IPS-15b (cell line): Measurements from ENCODE around the gene POMT2.

Experiments
- H3K27me3 ChIP-seq: one replicate; pipeline ENCODE4 v1.6.1; 2013; ENCODE audit warnings: low read length; ENCODE audit not compliant: control insufficient read depth, insufficient read depth
- H3K36me3 ChIP-seq: one replicate; pipeline ENCODE4 v1.6.1; 2013; ENCODE audit warnings: low read length; ENCODE audit not compliant: control insufficient read depth, insufficient read depth
- H3K4me1 ChIP-seq: one replicate; pipeline ENCODE4 v1.6.1; 2013; ENCODE audit warnings: mild to moderate bottlenecking, low read length; ENCODE audit not compliant: control insufficient read depth, insufficient read depth
- H3K4me3 ChIP-seq: one replicate; pipeline ENCODE4 v1.5.1; 2013; ENCODE audit warnings: low read depth, low read length
- H3K9ac ChIP-seq: one replicate; pipeline ENCODE4 v1.6.1; 2013; ENCODE audit warnings: low read depth, mild to moderate bottlenecking, low read length
- H3K9me3 ChIP-seq: one replicate; pipeline ENCODE4 v1.6.1; 2013; ENCODE audit warnings: mild to moderate bottlenecking, low read length; ENCODE audit not compliant: control insufficient read depth, insufficient read depth

Gene POMT2

GRCh38 chr14:77260199-77260598, 60.5 kb downstream of the POMT2 start:
- H3K36me3 ChIP-seq = no peaks in the 10 kb centered on the region
- H3K27me3 ChIP-seq = no peaks in the 10 kb centered on the region
- H3K9me3 ChIP-seq = no peaks in the 10 kb centered on the region
- no peak overlapping the region for H3K4me3 ChIP-seq
- H3K4me1 ChIP-seq = no peaks in the 10 kb centered on the region
- no peak overlapping the region for H3K9ac ChIP-seq

GRCh38 chr14:77259025-77259715, 61.5 kb downstream of the POMT2 start:
- H3K27me3 ChIP-seq = no peaks in the 10 kb centered on the region
- H3K4me1 ChIP-seq = no peaks in the 10 kb centered on the region
- no peaks in the 10 kb centered on the region for H3K9me3 ChIP-seq
- no peak overlapping the region for H3K9ac ChIP-seq
- no peaks in the 10 kb centered on the region for H3K36me3 ChIP-seq
- no peak overlapping the region for H3K4me3 ChIP-seq

- no peaks in the 10 kb centered on the region for H3K4me1 ChIP-seq
- H3K9me3 ChIP-seq = no peaks in the 10 kb centered on the region
- H3K4me3 ChIP-seq = no peak overlapping the region
- H3K27me3 ChIP-seq = no peaks in the 10 kb centered on the region
- no peaks in the 10 kb centered on the region for H3K36me3 ChIP-seq
- no peak overlapping the region for H3K9ac ChIP-seq
Measured at GRCh38 chr14:77258566-77258965, 62.1 kb downstream of the POMT2 start.

GRCh38 chr14:77257700-77258099, 63.0 kb downstream of the POMT2 start:
- Histone ChIP-seq H3K9me3 (no peaks in the 10 kb centered on the region), H3K27me3 (no peaks in the 10 kb centered on the region), H3K4me1 (no peaks in the 10 kb centered on the region), H3K36me3 (no peaks in the 10 kb centered on the region), H3K4me3 (no peak overlapping the region), H3K9ac (no peak overlapping the region)

GRCh38 chr14:77256694-77257093, 64.0 kb downstream of the POMT2 start:
- Histone ChIP-seq H3K9ac (no peak overlapping the region), H3K36me3 (no peaks in the 10 kb centered on the region), H3K27me3 (no peaks in the 10 kb centered on the region), H3K4me1 (no peaks in the 10 kb centered on the region), H3K4me3 (no peak overlapping the region), H3K9me3 (no peaks in the 10 kb centered on the region)

GRCh38 chr14:77253333-77254190, 67.1 kb downstream of the POMT2 start:
- peaks cover 2% of the 10 kb centered on the region for H3K36me3 ChIP-seq
- no peak overlapping the region for H3K9ac ChIP-seq
- H3K27me3 ChIP-seq = no peaks in the 10 kb centered on the region
- H3K9me3 ChIP-seq = no peaks in the 10 kb centered on the region
- no peaks in the 10 kb centered on the region for H3K4me1 ChIP-seq
- H3K4me3 ChIP-seq = no peak overlapping the region

- no peaks in the 10 kb centered on the region for H3K4me1 ChIP-seq
- H3K27me3 ChIP-seq = no peaks in the 10 kb centered on the region
- no peaks in the 10 kb centered on the region for H3K9me3 ChIP-seq
- H3K9ac ChIP-seq = no peak overlapping the region
- no peak overlapping the region for H3K4me3 ChIP-seq
- H3K36me3 ChIP-seq = peaks cover 6% of the 10 kb centered on the region
Measured at GRCh38 chr14:77251870-77252269, 68.8 kb downstream of the POMT2 start.

GRCh38 chr14:77250927-77251326, 69.8 kb downstream of the POMT2 start:
- H3K4me3 ChIP-seq = no peak overlapping the region
- H3K36me3 ChIP-seq = peaks cover 6% of the 10 kb centered on the region
- no peaks in the 10 kb centered on the region for H3K9me3 ChIP-seq
- H3K4me1 ChIP-seq = no peaks in the 10 kb centered on the region
- no peak overlapping the region for H3K9ac ChIP-seq
- H3K27me3 ChIP-seq = no peaks in the 10 kb centered on the region

- no peak overlapping the region for H3K4me3 ChIP-seq
- H3K9ac ChIP-seq = no peak overlapping the region
- no peaks in the 10 kb centered on the region for H3K4me1 ChIP-seq
- no peaks in the 10 kb centered on the region for H3K9me3 ChIP-seq
- no peaks in the 10 kb centered on the region for H3K27me3 ChIP-seq
- H3K36me3 ChIP-seq = peaks cover 6% of the 10 kb centered on the region
Measured at GRCh38 chr14:77249286-77249685, 71.4 kb downstream of the POMT2 start.

GRCh38 chr14:77248666-77249065, 72.0 kb downstream of the POMT2 start:
- Histone ChIP-seq H3K9me3 (no peaks in the 10 kb centered on the region), H3K4me3 (no peak overlapping the region), H3K27me3 (no peaks in the 10 kb centered on the region), H3K9ac (no peak overlapping the region), H3K36me3 (peaks cover 7% of the 10 kb centered on the region), H3K4me1 (no peaks in the 10 kb centered on the region)

- no peak overlapping the region for H3K9ac ChIP-seq
- peaks cover 9% of the 10 kb centered on the region for H3K36me3 ChIP-seq
- H3K27me3 ChIP-seq = no peaks in the 10 kb centered on the region
- H3K4me3 ChIP-seq = no peak overlapping the region
- no peaks in the 10 kb centered on the region for H3K4me1 ChIP-seq
- H3K9me3 ChIP-seq = no peaks in the 10 kb centered on the region
Measured at GRCh38 chr14:77246784-77247183, 73.9 kb downstream of the POMT2 start.

- Histone ChIP-seq H3K27me3 (no peaks in the 10 kb centered on the region), H3K36me3 (peaks cover 9% of the 10 kb centered on the region), H3K9ac (no peak overlapping the region), H3K4me1 (no peaks in the 10 kb centered on the region), H3K9me3 (no peaks in the 10 kb centered on the region), H3K4me3 (no peak overlapping the region)
Measured at GRCh38 chr14:77245820-77246219, 74.9 kb downstream of the POMT2 start.
